Activated CD8-positive, alpha-beta T cell treated with anti-CD3 and anti-CD28 coated beads for 36 hours (primary cell): ENCODE measurements around the gene RHBDD3. TPM values are rescaled to one million over a fixed set of nuclear protein-coding genes. Genes with fewer than 3 reads are reported as not detected.

Experiments used
- ATAC-seq: fragments of 200-7000 bp; cut with Tn5 transposase; one replicate; pipeline ENCODE4 v1.10.0; 2021; ENCODE audit warnings: mild to moderate bottlenecking, moderate library complexity
- CTCF ChIA-PET: fragments of 350-600 bp; sonication (Branson Sonifier 250); formaldehyde crosslinking; loops from one replicate; lab custom pipeline; 2021; ENCODE audit warnings: antibody characterized with exemption; lab: Charles Lee
- POLR2A ChIA-PET: fragments of 350-600 bp; sonication (Branson Sonifier 250); formaldehyde crosslinking; loops from one replicate; lab custom pipeline; 2021; ENCODE audit warnings: antibody characterized with exemption; lab: Charles Lee
- DNase-seq: peaks from one replicate; pipeline ENCODE4 v3.0.0-alpha.2; 2020
- H3K27ac Mint-ChIP-seq: one replicate; pipeline ENCODE4 v1.8.0; 2021; ENCODE audit warnings: mild to moderate bottlenecking, mixed read lengths
- H3K27me3 Mint-ChIP-seq: one replicate; pipeline ENCODE4 v1.8.0; 2021; ENCODE audit warnings: mixed read lengths
- H3K36me3 Mint-ChIP-seq: one replicate; pipeline ENCODE4 v1.8.0; 2021; ENCODE audit warnings: low read depth, mixed read lengths
- H3K4me1 Mint-ChIP-seq: one replicate; pipeline ENCODE4 v1.8.0; 2021; ENCODE audit warnings: low read depth, mixed read lengths
- H3K4me3 Mint-ChIP-seq: one replicate; pipeline ENCODE4 v1.8.0; 2021; ENCODE audit warnings: mild to moderate bottlenecking, moderate library complexity, mixed read lengths
- H3K9me3 Mint-ChIP-seq: one replicate; pipeline ENCODE4 v1.8.0; 2021; ENCODE audit warnings: mixed read lengths
- intact Hi-C: fragments of 100-400 bp; cut with micrococcal nuclease; formaldehyde crosslinking; loops from one replicate; pipeline ENCODE4 v1.10.0; 2022
- total RNA-seq, 2 experiments: library from RNA; stranded (reverse); gene quantifications; one replicate each; pipeline ENCODE4 v1.2.3, GENCODE V29; 2021
- TF ChIP-seq, protein P1 (sequence below): fragments of 200-600 bp; IDR thresholded peaks from one replicate; pipeline ENCODE4 v1.8.0; 2022; ENCODE audit warnings: antibody characterized with exemption, mild to moderate bottlenecking

Gene RHBDD3
- total RNA-seq, 2 experiments from 2014 or later = 24.5 to 25.4 TPM

DNA sequence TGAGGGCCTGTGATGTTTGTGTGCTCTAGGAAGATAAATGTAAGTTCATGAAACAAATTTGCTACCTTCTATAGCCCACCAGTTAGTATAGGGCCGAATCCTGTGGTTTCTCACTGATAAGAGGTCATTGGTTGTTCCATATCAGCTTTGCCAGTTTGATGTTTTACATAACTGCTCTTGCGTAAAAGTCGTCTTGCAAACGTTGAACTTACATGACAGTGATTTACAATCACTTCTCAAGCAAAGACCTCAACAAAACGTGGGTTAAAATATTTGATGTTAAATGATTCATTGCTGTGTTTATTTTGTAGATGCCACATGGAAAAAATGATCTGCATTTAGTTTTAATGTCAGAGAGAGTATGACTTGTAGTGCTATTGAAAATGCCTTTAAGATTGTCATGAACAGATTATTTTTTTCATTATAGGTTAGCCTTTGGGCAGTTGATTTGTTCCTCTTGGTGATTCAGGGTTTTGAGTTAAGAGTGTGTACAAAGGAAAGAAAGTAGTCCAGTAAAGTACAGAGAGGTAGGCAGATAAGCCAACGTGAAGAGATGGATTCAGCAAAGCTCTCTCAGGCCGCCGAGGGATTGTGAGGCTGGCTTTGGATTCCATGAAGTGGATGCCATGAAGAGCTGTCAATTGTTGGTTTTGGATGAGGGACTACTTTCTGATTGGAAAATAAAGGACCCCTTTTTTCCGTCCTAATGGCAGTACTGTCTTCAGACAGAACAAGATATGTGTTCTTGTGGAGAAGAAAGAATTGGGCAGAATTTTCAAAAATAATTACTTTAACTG lies 2.9 kb upstream of the RHBDD3 start:
- H3K4me1 Mint-ChIP-seq = peaks cover 64% of the 10 kb centered on the region

DNA sequence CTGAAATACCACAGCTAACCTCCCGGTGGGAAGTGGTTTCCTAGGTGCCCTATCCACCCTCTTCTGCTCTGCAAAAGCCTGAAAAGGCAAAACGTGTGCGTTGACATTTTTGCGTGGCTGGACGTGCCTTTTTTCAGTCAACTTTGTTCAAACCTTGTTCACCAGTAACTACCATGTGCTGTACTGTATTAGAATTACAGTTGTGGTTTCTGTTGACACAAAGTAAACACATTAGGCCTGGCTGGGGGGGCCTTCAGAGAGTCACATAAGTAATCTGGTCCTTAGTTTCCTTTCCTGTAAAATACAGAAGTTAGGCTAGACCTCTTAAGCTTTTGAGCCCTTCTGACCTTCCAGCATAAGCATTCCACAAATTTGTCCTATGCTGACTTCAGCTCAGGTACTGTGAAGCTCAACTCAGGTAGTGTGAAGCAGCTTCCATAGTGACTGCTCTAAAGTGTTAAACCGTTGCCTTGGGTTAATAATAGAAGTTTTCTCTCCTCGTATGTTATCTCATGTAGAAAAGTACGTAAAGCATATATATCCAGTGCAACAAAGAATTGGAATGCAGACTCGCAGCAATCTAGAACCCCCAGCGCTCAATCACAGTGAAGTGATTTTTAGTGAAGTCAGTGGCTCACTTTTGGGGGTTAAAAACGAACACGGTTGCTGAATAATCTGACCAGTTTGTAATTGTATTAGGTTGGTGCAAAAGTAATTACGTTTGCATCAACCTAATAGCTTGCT lies 2.1 kb upstream of the RHBDD3 start:
- no peak for ATAC-seq
- Mint-ChIP-seq H3K27me3 (no peaks in the 10 kb centered on the region), H3K4me1 (peaks cover 57% of the 10 kb centered on the region), H3K36me3 (peaks cover 70% of the 10 kb centered on the region), H3K27ac (peak overlapping the region; percentile 97), H3K9me3 (no peaks in the 10 kb centered on the region), H3K4me3 (peak overlapping the region; percentile 85)
- POLR2A ChIA-PET = interaction anchor here (0.7 to 4.6 kb wide), 8 partner anchors 7 to 369 kb away, joined by 3 to 51 read pairs (median 5); partner anchors contain the start of gene GAS2L1
- intact Hi-C loops = no loop called here
- CTCF ChIA-PET = interaction anchor here (1.5 kb wide), 1 partner anchor 34 kb away, joined by 5 read pairs; no protein-coding TSS in a partner anchor
- DNase-seq = peak; percentile 18
- TF ChIP-seq, protein P1, sequence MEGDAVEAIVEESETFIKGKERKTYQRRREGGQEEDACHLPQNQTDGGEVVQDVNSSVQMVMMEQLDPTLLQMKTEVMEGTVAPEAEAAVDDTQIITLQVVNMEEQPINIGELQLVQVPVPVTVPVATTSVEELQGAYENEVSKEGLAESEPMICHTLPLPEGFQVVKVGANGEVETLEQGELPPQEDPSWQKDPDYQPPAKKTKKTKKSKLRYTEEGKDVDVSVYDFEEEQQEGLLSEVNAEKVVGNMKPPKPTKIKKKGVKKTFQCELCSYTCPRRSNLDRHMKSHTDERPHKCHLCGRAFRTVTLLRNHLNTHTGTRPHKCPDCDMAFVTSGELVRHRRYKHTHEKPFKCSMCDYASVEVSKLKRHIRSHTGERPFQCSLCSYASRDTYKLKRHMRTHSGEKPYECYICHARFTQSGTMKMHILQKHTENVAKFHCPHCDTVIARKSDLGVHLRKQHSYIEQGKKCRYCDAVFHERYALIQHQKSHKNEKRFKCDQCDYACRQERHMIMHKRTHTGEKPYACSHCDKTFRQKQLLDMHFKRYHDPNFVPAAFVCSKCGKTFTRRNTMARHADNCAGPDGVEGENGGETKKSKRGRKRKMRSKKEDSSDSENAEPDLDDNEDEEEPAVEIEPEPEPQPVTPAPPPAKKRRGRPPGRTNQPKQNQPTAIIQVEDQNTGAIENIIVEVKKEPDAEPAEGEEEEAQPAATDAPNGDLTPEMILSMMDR = no peak

More for the DNA sequence above, 2.9 kb upstream of the RHBDD3 start:
- TF ChIP-seq, protein P1 = no peak
- H3K9me3 Mint-ChIP-seq = no peaks in the 10 kb centered on the region
- H3K27ac Mint-ChIP-seq = peak overlapping the region; percentile 97
- peak overlapping the region; percentile 85 for H3K4me3 Mint-ChIP-seq
- CTCF ChIA-PET = interaction anchor here (1.1 to 2.0 kb wide), 6 partner anchors 25 to 354 kb away, joined by 3 to 6 read pairs (median 4); partner anchors contain the start of gene THOC5
- no peak for DNase-seq
- POLR2A ChIA-PET = interaction anchor here (0.7 to 4.6 kb wide), 9 partner anchors 9 to 368 kb away, joined by 3 to 51 read pairs (median 5); partner anchors contain the start of gene GAS2L1
- H3K36me3 Mint-ChIP-seq = peaks cover 76% of the 10 kb centered on the region
- ATAC-seq = no peak
- intact Hi-C loops = no loop called here
- H3K27me3 Mint-ChIP-seq = no peaks in the 10 kb centered on the region

DNA sequence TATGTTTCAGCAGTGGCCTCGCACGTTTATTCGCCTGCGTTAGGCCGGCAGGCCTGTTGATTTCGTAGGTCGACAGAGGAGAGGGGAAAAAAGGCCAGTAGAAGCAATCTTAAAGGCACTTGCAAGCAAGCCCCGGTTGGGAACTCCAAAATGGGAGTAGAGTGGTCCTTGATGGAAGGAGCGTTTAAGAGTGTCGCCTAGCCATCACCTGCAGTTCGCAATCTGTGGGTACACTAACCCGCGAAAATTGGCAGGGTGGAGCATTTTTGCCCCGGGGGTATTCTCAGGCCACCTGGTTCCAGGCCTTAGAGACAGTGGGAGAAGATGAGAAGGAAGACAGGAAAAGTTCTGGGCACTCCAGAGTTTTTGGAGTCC lies 1.4 kb upstream of the RHBDD3 start:
- Mint-ChIP-seq H3K9me3 (no peaks in the 10 kb centered on the region), H3K36me3 (peaks cover 65% of the 10 kb centered on the region), H3K4me1 (peaks cover 52% of the 10 kb centered on the region), H3K27ac (peak overlapping the region; percentile 97), H3K4me3 (peak overlapping the region; percentile 85), H3K27me3 (no peaks in the 10 kb centered on the region)
- DNase-seq (no peak), ATAC-seq (no peak)
- CTCF ChIA-PET = no interaction called here
- POLR2A ChIA-PET = interaction anchor here (1.0 to 4.6 kb wide), 4 partner anchors 8 to 32 kb away, joined by 4 to 51 read pairs (median 22); no protein-coding TSS in a partner anchor
- TF ChIP-seq, protein P1 = no peak
- intact Hi-C loops = no loop called here

DNA sequence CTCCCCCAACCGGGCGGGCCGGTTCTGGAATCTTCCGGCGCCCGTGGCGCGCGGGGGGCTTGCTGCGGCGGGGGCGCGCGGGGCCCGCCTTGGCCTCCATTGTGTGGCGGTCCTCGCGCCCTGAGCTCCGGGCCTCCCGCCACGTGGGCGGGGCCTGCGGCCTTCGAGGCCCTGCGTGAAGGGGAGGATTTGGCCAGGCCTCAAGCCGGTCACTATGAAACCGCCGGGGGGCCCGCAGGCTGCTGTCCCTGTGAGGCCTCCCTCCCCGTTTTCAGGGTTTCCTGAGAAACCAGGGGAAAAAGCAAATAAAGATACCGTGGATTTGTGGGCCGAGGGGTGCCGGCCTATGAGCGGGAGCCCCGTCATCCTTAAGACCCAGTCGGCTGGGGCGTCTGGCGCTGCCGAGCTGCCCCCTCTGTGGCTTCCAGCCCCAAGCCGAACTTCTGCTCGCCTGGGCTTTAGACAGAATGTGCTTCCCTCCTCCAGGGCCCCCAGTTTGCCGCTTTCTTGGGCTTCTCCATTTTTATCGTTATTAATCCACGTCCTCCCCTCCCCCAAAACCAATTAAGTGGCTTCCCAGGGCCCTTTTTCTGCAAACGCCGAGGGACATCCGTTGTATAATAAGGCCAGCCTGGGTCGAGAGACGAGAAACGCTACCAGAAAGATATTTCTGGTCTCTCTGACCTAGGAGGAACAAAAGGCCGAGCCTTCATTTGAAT lies 889 bp upstream of the RHBDD3 start:
- TF ChIP-seq, protein P1 = no peak
- POLR2A ChIA-PET = interaction anchor here (0.5 to 4.6 kb wide), 9 partner anchors 8 to 796 kb away, joined by 3 to 29 read pairs (median 3); no protein-coding TSS in a partner anchor
- peak; percentile 59 for DNase-seq
- intact Hi-C loops = no loop called here
- Mint-ChIP-seq H3K27me3 (no peaks in the 10 kb centered on the region), H3K4me1 (peaks cover 47% of the 10 kb centered on the region), H3K9me3 (no peaks in the 10 kb centered on the region), H3K36me3 (peaks cover 60% of the 10 kb centered on the region), H3K4me3 (peak overlapping the region; percentile 85), H3K27ac (peak overlapping the region; percentile 97)
- CTCF ChIA-PET = no interaction called here
- ATAC-seq = peak; percentile 17
